ENCODE results near the gene ELOVL5.

Gene ELOVL5

DNA sequence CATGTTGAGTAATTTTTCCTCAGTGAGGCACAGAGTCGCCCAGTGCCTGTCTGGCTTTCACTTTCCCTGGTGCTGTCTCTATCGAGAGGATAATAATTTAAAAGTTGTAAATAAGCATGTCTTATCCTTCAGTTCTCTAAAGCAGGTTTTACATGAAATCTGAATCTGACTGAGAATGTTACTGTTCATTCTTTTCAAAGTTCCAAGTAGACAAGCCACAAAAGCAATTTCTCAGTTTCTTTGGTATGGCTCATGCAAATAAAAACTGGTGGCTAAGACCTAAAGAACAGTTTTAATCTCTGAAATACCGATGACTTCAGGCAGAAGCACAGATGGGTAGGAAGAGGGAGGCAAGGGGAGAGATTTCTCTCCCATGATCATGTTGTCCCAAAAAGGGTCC lies 112.5 kb downstream of the ELOVL5 start:
- no peak for DNase-seq

DNA sequence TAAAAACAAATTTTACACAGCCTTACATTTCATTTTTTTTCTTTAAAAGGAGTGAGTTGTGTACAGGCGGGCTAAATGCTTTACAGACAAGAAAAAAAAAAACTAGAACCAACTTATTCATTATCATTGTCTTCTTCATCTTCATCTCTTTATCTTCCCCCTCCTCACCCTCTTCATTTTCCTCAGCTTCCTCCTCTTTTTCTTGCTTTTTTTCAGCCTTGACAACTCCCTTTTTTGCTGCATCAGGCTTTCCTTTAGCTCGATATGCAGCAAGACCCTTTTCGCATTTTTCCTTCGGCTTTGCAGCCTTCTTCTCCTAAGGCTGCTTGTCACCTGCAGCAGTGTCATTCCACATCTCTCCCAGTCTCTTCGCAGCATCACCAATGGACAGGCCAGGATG lies 113.2 kb downstream of the ELOVL5 start:
- no peak for DNase-seq

DNA sequence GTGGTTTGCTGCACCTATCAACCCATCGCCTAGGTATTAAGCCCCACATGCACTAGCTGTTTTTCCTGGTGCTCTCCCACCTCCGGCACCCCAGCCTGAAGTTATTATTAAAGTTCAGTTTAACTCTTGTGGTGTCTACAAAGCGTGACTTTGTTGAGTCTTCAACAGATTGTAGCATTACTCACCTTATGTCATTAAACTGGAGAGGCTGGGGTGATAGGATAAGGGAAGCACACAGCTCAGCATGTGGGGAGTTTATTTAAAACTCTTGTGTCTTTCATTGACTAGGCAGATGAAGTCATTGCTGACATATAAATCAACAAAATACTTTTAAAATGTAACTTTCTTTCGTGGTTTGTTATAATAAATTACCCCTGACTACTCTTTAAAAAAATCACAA lies 115.4 kb downstream of the ELOVL5 start:
- DNase-seq, result no peak

DNA sequence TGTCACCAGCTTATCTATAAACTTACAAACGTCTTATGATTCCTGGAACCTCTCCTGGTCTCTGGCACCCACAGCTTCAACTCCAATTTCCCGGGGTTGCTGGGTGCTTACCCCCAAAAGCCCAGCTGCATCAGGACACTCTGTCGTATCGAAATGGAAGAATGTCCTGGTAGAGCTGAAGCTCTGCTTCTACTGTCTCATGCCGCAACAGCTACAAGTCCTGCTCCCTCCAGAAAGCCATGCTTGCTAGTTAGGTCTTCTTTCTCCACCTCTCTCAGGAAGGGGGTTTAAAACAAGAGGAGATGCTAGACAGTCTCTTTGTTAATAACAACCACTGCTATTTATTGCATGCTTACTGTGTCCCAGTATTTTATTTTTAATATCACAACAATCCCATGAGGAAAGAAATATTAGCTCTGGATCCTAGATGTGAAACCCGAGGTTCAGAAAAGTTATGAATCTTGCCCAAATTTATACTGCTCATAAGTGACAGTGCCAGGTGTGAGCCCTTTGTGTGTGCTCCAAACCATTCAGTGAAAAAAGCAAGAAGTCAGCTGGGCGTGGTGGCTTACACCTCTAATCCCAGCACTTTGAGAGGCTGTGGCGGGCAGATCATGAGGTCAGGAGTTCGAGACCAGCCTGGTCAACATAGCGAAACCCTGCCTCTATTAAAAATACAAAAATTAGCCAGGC lies 117.8 kb downstream of the ELOVL5 start:
- DNase-seq, result no peak

DNA sequence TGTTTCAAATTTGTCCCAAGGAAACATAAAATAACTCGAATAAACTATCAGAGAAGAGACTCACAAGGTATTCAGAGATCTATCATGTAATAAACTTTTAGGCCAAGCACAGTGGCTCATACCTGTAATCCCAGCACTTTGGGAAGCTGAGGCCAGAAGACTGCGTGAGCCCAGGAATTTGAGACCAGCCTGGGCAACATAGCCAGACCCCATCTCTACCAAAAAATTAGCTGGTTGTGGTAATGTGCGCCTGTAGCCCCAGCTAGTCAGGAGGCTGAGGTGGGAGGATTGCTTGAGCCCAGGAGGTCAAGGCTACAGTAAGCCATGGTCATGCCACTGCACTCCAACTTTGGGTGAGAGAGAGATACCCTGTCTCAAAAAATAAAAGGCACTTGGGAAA lies 120.9 kb downstream of the ELOVL5 start:
- no peak for DNase-seq

DNA sequence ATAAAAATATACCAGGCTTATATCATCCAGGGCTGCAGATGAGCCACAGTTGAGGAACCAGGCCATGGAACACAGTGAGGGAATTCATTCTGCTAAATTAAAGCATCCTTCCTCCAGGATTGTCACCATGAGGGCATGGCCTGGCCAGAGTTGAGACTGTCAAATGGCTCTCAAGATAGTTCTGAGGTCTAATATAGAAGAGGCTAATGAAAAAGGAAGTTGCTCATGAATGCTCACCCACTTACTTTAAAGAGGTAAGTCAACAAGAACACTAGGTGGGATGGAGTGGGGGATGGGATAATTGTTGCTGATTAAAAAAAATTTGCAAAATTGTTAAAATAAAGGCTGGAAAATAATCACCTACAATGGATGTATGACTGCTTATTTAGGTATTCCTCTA lies 128.1 kb downstream of the ELOVL5 start:
- no peak for DNase-seq
